Smooth muscle cell (in vitro differentiated cells): ENCODE measurements around the gene LPCAT4. TPM values are rescaled to one million over a fixed set of nuclear protein-coding genes. Genes with fewer than 3 reads are reported as not detected.

ENCODE experiments used
- DNase-seq: peaks from one replicate; lab custom pipeline; 2025; ENCODE audit not compliant: unreplicated experiment; lab: John Stamatoyannopoulos, UW
- H2AFZ ChIP-seq: fragments of 200-600 bp; sonication (generic); 2 replicates; pipeline ENCODE4 v1.6.0; 2016; ENCODE audit warnings: antibody characterized with exemption, low read depth, mild to moderate bottlenecking
- H3F3A ChIP-seq: fragments of 200-600 bp; sonication (generic); 2 replicates; pipeline ENCODE4 v1.6.0; 2017; ENCODE audit warnings: antibody characterized with exemption, low read depth
- H3K27ac ChIP-seq: fragments of 200-600 bp; sonication (generic); 2 replicates; pipeline ENCODE4 v1.5.1; 2016; ENCODE audit warnings: low read depth, mild to moderate bottlenecking
- H3K27me3 ChIP-seq: fragments of 200-600 bp; sonication (generic); 2 replicates; pipeline ENCODE4 v1.6.1; 2016; ENCODE audit warnings: low read depth, mild to moderate bottlenecking
- H3K36me3 ChIP-seq: fragments of 200-600 bp; sonication (generic); 2 replicates; pipeline ENCODE4 v1.5.1; 2016; ENCODE audit warnings: low read depth
- H3K4me1 ChIP-seq: fragments of 200-600 bp; sonication (generic); 2 replicates; pipeline ENCODE4 v1.5.1; 2016; ENCODE audit warnings: low read depth
- H3K4me2 ChIP-seq: fragments of 200-600 bp; sonication (generic); 2 replicates; pipeline ENCODE4 v1.6.0; 2016; ENCODE audit warnings: mild to moderate bottlenecking
- H3K4me3 ChIP-seq: fragments of 200-600 bp; sonication (generic); 2 replicates; pipeline ENCODE4 v1.5.1; 2016; ENCODE audit warnings: mild to moderate bottlenecking
- H3K79me2 ChIP-seq: fragments of 200-600 bp; sonication (generic); 2 replicates; pipeline ENCODE4 v1.6.0; 2016; ENCODE audit warnings: low read depth, mild to moderate bottlenecking
- H3K9ac ChIP-seq: fragments of 200-600 bp; sonication (generic); 2 replicates; pipeline ENCODE4 v1.6.0; 2016; ENCODE audit warnings: low read depth
- H3K9me3 ChIP-seq: fragments of 200-600 bp; sonication (generic); replicated peaks from 2 replicates; pipeline ENCODE4 v1.5.1; 2016; ENCODE audit warnings: low read depth
- H4K20me1 ChIP-seq: fragments of 200-600 bp; sonication (generic); 2 replicates; pipeline ENCODE4 v1.6.0; 2016; ENCODE audit warnings: low read depth
- CTCF ChIP-seq: fragments of 200-600 bp; sonication (generic); IDR thresholded peaks from 2 replicates; pipeline ENCODE4 v1.5.1; 2017; ENCODE audit warnings: borderline replicate concordance, mild to moderate bottlenecking, antibody characterized with exemption; ENCODE audit not compliant: insufficient read depth, poor library complexity, severe bottlenecking
- WGBS: methylation state at CpG from one replicate; pipeline ENCODE4 v1.1.7; 2016; ENCODE audit warnings: low lambda C conversion rate; 5-methylcytosine and 5-hydroxymethylcytosine counted together
- microRNA counts: library from miRNA; unstranded; fragments of <30 nt; microRNA quantifications from one replicate; lab custom pipeline; 2016
- microRNA-seq: library from miRNA; unstranded; fragments of <30 nt; microRNA quantifications from one replicate; pipeline ENCODE4, GENCODE V29; 2016; ENCODE audit warnings: borderline number of aligned reads
- polyA plus RNA-seq: library from polyadenylated mRNA; unstranded; fragments of >200 nt; fragmentation: Nextera tagmentation; extraction: Ambion mirVana; gene quantifications from 2 replicates; pipeline ENCODE4 v1.2.1, GENCODE V29; 2016
- small RNA-seq: library from RNA; depleted of rRNA; stranded (forward); fragments of <200 nt; gene quantifications from one replicate; pipeline ENCODE3, GENCODE V24; 2014
- total RNA-seq: library from RNA; depleted of rRNA; stranded (reverse); fragments of >200 nt; gene quantifications from 2 replicates; pipeline ENCODE4 v1.2.3, GENCODE V29; 2014

The LPCAT4 gene
- total and polyA plus RNA-seq, 2 experiments from 2014 or later = 10.1 to 23.2 TPM

- DNase-seq = no peak
- Histone ChIP-seq H3K4me3 (peak overlapping the region; percentile 62), H3K27ac (peak overlapping the region; percentile 44), H3K36me3 (no peaks in the 10 kb centered on the region), H4K20me1 (no peaks in the 10 kb centered on the region), H2AFZ (peak overlapping the region; percentile 98), H3K79me2 (no peaks in the 10 kb centered on the region), H3K9ac (peak overlapping the region; percentile 71), H3F3A (no peaks in the 10 kb centered on the region), H3K9me3 (no peaks in the 10 kb centered on the region), H3K4me2 (peak overlapping the region; percentile 93), H3K27me3 (no peaks in the 10 kb centered on the region), H3K4me1 (peaks cover 10% of the 10 kb centered on the region)
- TF ChIP-seq CTCF = no peak
- 16% methylated on average over 10 of the region's 10 CpGs for whole genome bisulfite sequencing
Measured at GRCh38 chr15:34318277-34319079, 48.5 kb downstream of the LPCAT4 start.

- Histone ChIP-seq H3K9me3 (no peaks in the 10 kb centered on the region), H3K79me2 (no peaks in the 10 kb centered on the region), H3K36me3 (no peaks in the 10 kb centered on the region), H3K4me2 (no peak overlapping the region), H3F3A (no peaks in the 10 kb centered on the region), H3K27me3 (no peaks in the 10 kb centered on the region), H3K4me3 (no peak overlapping the region), H3K9ac (no peak overlapping the region), H3K27ac (no peak overlapping the region), H4K20me1 (no peaks in the 10 kb centered on the region), H3K4me1 (peaks cover 10% of the 10 kb centered on the region), H2AFZ (no peak overlapping the region)
- TF ChIP-seq CTCF = no peak
- DNase-seq = no peak
- WGBS = 84% methylated on average over 3 of the region's 3 CpGs
Measured at GRCh38 chr15:34314491-34315490, 52.2 kb downstream of the LPCAT4 start.

- no peaks in the 10 kb centered on the region for H3K27me3 ChIP-seq
- H3K36me3 ChIP-seq = no peaks in the 10 kb centered on the region
- no peak for DNase-seq
- H3K9ac ChIP-seq = no peak overlapping the region
- no peak for TF ChIP-seq CTCF
- H3K27ac ChIP-seq = no peak overlapping the region
- no peaks in the 10 kb centered on the region for H3F3A ChIP-seq
- H2AFZ ChIP-seq = no peak overlapping the region
- no peaks in the 10 kb centered on the region for H3K9me3 ChIP-seq
- no peaks in the 10 kb centered on the region for H3K79me2 ChIP-seq
- 96% methylated on average over 1 of the region's 1 CpG for WGBS
- no peaks in the 10 kb centered on the region for H4K20me1 ChIP-seq
- H3K4me1 ChIP-seq = no peaks in the 10 kb centered on the region
- H3K4me2 ChIP-seq = no peak overlapping the region
- H3K4me3 ChIP-seq = no peak overlapping the region
Measured at GRCh38 chr15:34311563-34311962, 55.4 kb downstream of the LPCAT4 start.

MicroRNAs within 50 kb of the gene (microRNA counts, 767-probe panel; counts per million panel counts)
- 183 counts per million for microRNA hsa-miR-1233 (lab: Ali Mortazavi, UCI)

Small RNAs within 50 kb of the gene (microRNA-seq; reads per million reads assigned to microRNA genes)
- gene MIR1233-1 = not detected

Small RNAs within 50 kb of the gene (small RNA-seq; reads per million reads assigned to genes)
- gene MIR1233-1 (not detected), gene RF00019 (not detected)

Other genes starting within 250 kb of the LPCAT4 start
- 91.8 and 145 TPM in 2 replicates for gene KATNBL1, start 157.1 kb downstream of the LPCAT4 start, total RNA-seq
- gene KATNBL1, start 157.1 kb downstream of the LPCAT4 start, polyA plus RNA-seq = 62.3 and 65.5 TPM in 2 replicates
- gene EMC4, start 142.2 kb downstream of the LPCAT4 start, total RNA-seq = 128 and 146 TPM in 2 replicates
- 194 and 227 TPM in 2 replicates for gene EMC4, start 142.2 kb downstream of the LPCAT4 start, polyA plus RNA-seq
- 9.1 and 11.3 TPM in 2 replicates for gene SLC12A6, start 29.4 kb downstream of the LPCAT4 start, total RNA-seq
- 3.0 and 3.4 TPM in 2 replicates for gene SLC12A6, start 29.4 kb downstream of the LPCAT4 start, polyA plus RNA-seq
- gene NOP10, start 24.1 kb downstream of the LPCAT4 start, total RNA-seq = 282 and 306 TPM in 2 replicates
- 305 and 319 TPM in 2 replicates for gene NOP10, start 24.1 kb downstream of the LPCAT4 start, polyA plus RNA-seq
- not detected in 2 replicates for gene NUTM1, start 23.9 kb downstream of the LPCAT4 start, total RNA-seq
- gene NUTM1, start 23.9 kb downstream of the LPCAT4 start, polyA plus RNA-seq = not detected in 2 replicates
- 62.9 and 75.2 TPM in 2 replicates for gene GOLGA8A, start 70.6 kb upstream of the LPCAT4 start, total RNA-seq
- 47.2 and 93.5 TPM in 2 replicates for gene GOLGA8A, start 70.6 kb upstream of the LPCAT4 start, polyA plus RNA-seq
- 31.4 and 40.3 TPM in 2 replicates for gene GOLGA8B, start 216.5 kb upstream of the LPCAT4 start, total RNA-seq
- 23.0 and 43.3 TPM in 2 replicates for gene GOLGA8B, start 216.5 kb upstream of the LPCAT4 start, polyA plus RNA-seq